Activated CD8-positive, alpha-beta memory T cell treated with anti-CD3 and anti-CD28 coated beads, Interleukin-2, amount 50 U/mL, for 48 hours (primary cell): ENCODE measurements around the gene RFT1.
A peak's percentile ranks its signal among the peaks of the same experiment; 100 is the strongest.

ENCODE experiments used
- DNase-seq: peaks from one replicate; pipeline ENCODE4 v3.0.0-alpha.2; 2020

Gene RFT1, protein sequence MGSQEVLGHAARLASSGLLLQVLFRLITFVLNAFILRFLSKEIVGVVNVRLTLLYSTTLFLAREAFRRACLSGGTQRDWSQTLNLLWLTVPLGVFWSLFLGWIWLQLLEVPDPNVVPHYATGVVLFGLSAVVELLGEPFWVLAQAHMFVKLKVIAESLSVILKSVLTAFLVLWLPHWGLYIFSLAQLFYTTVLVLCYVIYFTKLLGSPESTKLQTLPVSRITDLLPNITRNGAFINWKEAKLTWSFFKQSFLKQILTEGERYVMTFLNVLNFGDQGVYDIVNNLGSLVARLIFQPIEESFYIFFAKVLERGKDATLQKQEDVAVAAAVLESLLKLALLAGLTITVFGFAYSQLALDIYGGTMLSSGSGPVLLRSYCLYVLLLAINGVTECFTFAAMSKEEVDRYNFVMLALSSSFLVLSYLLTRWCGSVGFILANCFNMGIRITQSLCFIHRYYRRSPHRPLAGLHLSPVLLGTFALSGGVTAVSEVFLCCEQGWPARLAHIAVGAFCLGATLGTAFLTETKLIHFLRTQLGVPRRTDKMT

DNA sequence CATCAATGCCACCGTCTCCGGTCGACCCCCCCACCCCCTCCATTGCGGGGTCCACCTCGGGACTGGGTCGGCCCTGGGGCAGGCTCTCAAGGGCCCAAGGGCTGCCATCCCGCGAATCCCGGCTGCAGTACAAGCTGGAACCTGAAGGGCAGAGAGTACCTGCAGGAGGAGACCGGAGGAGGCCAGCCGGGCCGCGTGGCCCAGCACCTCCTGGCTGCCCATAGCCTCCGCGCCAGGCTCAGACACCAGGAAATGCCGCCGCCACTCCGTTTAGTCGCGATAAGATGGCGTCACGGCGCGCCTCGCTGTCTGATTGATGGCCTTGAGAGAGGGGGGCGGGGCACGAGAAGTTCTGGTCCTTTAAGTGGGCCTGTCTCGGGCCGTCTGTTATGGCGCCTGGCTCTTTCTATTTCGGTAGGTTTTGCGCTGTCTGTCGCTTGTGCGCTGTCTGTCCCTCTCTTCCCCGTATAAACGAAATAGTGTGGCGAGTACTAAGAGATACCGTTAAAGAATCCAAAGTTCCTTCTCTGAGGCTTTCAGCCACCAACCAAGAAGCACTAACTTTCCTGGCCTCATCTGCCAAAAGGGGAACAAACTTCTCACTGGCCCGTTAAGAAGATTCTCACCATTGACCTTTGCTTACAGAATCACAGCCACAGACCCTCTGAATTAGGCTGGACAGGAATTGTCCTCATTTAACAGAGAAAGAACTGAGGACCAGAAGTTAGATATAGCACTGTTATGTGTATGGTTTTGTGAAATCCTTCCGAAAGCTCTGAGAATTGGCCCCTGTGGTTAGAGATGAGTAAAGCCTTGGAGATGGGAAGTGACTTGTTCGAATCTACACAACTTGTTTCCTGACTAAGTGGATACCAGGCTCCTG, at the start of gene RFT1:
TSS of gene RFT1 (minus strand) at position 257 of the 883 bp plus-strand sequence. CDS start at position 222, 35 bp downstream.
- peak; percentile 99 for DNase-seq

- no peak for DNase-seq
Measured at GRCh38 chr3:53179580-53179979, 49.3 kb upstream of the RFT1 start.

DNA sequence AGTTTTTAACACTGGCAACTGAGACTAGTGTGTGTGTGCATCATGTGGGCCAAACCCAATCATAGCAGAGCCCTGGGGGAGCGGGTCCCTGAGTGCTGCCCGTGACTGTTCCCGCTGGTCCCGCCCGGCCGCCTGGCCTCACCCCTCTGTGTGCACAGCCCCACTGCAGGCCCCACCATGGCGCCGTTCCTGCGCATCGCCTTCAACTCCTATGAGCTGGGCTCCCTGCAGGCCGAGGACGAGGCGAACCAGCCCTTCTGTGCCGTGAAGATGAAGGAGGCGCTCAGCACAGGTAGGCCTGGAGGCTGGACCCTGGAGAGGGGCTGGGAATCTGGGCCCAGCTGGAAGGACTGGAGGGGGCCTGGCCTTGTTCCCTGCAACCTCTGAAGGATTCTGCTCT, 48.0 kb upstream of the RFT1 start:
- DNase-seq: no peak

DNA sequence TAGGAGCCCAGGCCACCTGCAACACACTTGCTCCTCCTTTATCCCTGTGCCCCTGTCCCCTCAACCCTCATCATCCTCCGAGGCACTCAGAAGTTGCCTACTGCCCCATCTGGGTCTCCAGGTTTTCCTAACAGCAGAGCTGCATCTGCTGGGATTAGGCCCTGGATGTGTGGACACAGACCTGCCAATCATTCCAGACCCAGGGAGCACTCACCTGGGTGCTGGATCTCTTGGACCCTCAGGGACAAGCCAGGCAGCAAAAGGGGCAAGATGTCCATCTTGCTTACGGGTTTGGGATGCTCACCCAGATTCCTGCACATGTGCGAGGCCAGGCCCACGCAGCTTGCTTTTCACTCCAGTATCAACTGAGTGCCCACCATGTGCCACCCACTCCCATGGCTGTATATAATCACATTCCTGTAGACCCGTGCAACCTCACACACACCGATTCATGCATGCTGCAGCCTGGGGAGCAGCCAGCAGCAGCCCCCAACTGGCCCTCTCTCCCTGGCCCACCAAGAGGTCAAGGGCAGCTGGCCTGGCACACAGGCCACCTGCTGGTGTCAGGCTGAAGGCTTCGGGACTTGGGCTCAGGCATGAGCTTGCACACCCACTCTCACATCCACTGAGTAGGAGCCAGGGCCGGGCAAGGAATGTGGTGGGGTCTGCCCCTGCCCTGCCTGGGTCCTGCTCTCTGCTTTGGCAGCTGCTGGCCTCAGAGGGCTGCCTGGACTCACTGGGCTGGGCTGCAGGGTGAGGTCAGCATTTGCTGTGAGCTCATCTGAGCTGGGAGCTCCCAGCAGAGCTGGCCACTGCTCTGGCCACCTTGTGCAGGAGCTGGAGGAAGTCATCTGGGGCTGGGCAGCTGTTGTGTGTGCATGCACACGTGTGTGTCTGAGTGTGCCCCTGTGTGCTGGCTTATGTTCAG, 45.6 kb upstream of the RFT1 start:
- no peak for DNase-seq

GRCh38 chr3:53174346-53175250, 44.4 kb upstream of the RFT1 start:
- no peak for DNase-seq

GRCh38 chr3:53173107-53173506, 42.9 kb upstream of the RFT1 start:
- DNase-seq: no peak

DNA sequence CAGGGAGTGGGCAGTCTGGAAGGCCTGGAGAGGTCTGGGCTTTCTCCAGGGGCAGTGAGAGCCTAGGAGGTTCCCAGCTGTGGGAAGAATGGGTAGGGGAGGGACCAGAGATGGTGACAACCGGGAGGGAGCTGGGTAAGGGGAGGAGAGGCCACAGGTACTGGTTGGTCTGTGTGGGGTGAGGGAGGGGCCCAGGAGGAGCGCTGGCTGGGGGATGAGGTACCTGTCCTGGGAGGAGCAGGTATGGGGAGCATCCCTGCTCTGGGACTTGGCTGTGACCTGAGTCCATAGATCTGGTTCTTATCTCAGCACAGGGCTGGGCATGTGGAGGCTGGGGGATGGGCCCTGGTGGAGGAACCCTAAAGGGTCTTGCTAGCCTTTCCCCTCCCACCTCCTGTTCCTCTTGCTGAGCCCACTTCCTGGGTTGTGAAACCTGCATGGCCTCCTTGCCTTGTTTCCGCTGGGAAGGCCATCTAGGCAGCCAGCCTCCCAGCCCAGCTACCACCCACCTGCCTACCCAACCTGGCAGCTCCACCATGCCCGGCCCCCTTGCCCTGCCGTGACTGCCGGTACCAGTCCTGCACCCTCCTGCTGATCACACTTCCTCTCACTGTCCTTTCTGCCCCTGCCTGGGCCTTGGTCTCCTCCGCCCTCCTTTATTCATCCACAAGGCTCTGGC, 41.7 kb upstream of the RFT1 start:
- DNase-seq: no peak

DNA sequence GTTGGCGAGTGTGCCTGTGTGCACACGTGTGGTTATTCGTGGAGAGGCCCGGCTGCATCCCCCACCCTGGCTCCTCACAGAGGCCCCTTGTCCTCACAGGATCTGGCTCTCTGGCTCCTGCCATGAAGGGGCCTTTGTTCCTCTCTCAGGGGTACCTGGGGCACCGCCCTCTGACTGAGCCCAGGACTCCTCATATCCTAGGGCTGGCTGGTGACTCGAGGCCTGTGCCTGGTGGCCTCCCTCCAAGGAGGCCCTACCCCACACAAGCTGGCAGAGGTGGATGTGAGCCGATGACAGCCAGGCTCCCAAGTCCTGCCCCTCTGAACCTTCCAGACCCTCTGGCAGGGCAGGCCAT, 40.8 kb upstream of the RFT1 start:
- no peak for DNase-seq

DNA sequence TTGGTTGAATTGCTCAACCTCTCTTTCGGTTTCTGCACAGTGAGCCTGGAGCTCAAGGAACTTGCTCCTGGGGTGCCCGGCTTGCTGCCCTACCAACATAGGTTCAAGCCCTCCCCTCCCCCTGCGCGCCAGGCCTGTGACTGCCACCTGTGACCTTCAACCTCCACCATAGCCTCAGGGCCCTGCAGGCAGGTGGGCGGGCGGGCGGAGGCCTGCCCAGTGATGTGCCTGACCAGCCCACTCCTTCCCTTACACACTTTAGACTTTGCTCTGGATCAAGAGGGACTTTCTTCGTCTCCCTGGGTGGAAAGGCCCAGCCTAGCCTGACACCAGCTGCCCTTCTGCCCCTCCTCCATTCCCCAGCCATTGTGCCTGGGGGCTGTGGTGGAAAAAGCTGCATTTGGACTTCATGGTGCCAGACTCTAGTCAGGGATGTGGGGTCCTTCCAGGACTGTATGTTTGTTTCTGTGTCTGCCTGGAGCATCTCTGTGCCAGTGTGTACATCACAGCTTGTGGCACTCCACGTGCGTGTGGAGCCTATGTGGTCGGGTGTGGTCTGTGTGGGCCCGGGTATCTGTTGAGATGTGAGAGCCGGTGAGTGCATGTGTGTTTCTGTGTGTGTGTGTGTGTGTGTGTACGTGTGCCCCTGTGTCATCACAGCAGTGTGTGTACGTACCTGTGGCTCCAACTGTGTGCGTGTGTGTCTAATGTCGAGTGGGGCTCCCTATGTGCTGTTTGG, 40.3 kb upstream of the RFT1 start:
- DNase-seq: no peak

DNA sequence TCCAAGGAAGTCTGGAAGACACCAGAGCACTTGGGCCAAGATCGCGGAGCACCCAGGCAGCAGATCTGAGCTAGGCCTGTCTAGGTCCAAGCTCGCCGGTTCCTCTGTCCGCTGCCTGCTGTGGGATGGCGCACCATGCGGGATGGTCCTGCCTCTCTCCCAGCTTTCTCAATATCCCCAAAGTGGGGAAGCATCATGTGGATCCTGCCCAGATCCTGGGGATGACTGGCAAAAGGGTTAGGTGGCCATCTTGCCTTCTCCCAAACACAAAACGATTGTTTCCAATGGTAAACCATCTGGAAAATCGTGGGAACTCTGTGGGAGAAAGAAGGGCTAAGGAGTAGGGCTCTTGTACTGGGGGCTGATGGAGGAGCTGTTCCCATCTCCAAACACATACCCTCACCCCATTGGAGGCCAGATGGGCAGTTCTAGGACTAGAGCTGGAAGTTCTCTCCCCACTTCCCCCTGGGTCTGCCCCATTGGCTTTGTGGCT, 39.6 kb upstream of the RFT1 start:
- no peak for DNase-seq

DNA sequence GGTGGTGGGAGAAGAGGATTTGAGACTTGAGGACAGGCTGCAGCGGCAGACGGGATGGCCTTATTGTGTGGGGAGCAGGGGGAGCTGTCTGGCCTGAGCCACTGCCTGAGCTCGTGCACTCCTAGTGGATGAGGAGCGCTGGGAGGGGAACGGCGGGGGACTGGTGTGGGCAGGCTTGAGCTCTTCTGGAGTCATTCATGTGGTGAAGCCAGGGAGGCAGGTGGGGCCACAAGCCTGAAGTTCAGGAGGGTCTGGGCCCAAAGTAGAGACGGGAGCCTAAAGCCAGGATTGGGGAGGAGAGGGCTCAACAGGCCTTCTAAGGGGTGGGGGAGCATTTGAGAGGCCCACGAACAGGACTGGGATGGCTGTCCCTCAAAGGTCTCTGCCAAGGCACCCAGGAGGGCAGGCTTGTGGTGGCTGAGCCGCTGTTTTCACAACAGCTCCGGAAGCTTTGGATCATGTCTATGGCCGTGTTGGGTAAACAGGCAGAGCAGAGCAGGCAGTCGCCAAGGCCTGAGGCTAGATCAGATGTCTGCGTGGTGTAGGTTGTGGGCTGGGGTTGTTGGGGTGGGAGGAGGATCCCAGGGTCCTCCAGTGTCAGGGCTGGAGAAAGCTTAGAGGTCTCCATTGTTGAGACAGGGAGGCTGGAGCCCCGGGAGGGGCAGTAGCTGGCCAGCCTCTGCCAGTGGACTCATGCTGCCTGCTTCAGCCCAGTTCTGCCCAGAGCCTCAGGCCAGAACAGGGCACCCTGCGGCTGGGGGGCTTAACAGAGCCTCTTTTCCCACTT, 39.0 kb upstream of the RFT1 start:
- DNase-seq: no peak

GRCh38 chr3:53168175-53168923, 38.1 kb upstream of the RFT1 start:
- no peak for DNase-seq

- no peak for DNase-seq
Measured at GRCh38 chr3:53167418-53168174, 37.4 kb upstream of the RFT1 start.

GRCh38 chr3:53166781-53167291, 36.6 kb upstream of the RFT1 start:
- DNase-seq: no peak

DNA sequence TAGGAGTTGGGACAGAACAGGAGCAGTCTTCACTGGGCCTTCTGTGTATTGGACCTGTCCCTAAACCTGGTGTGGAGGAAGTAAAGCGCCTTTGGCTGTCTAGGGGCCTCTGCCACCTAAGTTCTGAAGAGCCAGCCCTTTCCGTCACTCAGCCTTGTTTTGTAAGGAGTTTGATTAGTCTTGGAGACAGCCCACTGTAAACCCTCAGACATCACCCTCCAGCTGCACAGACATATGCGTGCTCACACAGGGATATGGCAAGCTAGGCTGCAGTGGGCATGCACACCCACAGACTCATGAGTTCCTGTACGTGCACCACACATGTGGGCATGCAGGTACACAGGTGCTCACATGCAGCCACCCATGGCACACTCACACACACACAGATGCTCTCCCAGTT, 36.0 kb upstream of the RFT1 start:
- no peak for DNase-seq

GRCh38 chr3:53164911-53165310, 34.7 kb upstream of the RFT1 start:
- no peak for DNase-seq
